GM10266 (cell line): ENCODE measurements around the gene DGKA.
"Not testable (repeated sequence)": the region's sequence is repeated elsewhere in the genome, so short reads cannot be mapped to it uniquely, and the experiment has no call there.

Experiments used
- DNase-seq: peaks from one replicate; pipeline ENCODE4 v3.0.0; 2012; ENCODE audit errors: extremely low spot score
- CTCF ChIP-seq: IDR thresholded peaks from 2 replicates; pipeline ENCODE4 v1.5.1; 2012; ENCODE audit warnings: mild to moderate bottlenecking, low read depth; ENCODE audit not compliant: control insufficient read depth, insufficient read depth; ENCODE audit errors: missing control alignments

The DGKA gene

DNA sequence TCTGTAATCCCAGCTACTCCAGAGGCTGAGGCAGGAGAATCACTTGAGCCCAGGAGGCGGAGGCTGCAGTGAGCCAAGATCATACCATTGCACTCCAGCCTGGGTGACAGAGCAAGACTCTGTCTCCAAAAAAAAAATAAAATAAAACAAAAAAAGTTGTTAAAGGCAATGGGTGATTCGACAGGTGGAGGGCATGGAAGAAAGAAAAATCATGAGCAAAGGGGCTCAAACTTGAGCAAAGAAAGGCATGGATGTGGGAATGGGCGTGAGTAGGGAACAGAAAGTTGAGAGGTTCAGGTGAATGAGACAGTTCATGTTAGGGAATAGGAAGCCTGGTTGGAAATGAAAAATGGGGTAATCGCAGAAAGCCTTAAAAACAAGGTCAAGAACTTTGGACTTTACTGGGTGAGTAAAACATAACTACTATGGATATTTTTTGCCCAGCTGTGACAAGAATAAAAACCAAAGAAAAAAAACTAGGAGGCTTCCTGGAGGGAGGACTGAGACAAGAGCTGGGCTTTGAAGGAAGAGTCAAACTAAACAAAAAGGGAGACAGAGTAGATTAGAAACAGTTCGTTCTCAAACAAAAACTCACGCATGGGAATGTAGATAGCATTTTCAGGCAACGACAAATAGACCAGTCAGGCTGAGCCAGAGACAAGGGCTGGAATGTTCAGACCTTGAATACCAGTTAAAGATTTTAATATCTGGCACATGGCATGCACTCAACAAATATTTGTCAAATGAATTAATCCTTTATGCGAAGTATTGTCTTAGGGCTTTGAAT, 22.0 kb upstream of the DGKA start:
- no peak for DNase-seq
- TF ChIP-seq CTCF = no peak

DNA sequence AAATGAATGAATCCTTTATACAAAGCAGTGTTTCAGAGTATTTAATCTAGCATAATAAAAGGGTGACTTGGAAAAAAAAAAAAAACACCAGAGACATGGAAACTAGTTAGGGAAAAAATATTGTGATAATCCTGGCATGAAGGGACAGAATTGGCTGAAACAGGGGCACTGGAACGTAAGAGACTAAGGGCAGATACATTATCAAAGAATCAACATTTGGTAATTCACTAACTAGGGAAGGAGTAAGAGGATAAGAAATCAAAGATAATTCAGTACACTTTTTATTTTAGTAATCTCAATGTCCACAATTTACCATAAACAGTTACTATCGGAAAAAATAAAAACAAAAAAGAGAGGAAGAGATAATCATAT, 21.5 kb upstream of the DGKA start:
- no peak for DNase-seq
- no peak for TF ChIP-seq CTCF

DNA sequence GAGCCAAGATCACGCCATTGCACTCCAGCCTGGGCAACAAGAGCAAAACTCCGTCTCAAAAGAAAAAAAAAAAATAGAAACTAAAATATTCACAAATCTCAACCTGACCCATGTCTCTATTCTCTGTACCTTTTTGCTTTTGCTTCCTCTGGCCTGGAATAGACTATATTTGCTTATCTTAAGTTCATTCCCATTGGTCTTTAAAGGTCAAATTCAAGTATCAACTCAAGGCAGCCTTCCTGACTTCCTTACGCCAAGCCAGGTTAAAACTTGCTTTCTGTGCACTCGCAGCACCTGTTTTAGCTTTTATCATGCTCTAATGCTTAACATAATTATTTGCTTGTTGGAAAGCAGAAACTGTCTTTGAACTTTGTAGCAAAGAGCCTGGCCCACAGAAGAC, 18.1 kb upstream of the DGKA start:
- TF ChIP-seq CTCF = no peak
- DNase-seq = no peak

GRCh38 chr12:55915482-55915859, 15.5 kb upstream of the DGKA start:
- no peak for DNase-seq
- no peak for TF ChIP-seq CTCF

GRCh38 chr12:55919032-55919431, 11.9 kb upstream of the DGKA start:
- DNase-seq = not testable (repeated sequence)

GRCh38 chr12:55922126-55922525, 8.8 kb upstream of the DGKA start:
- no peak for DNase-seq
- no peak for TF ChIP-seq CTCF

- DNase-seq = not testable (repeated sequence)
Measured at GRCh38 chr12:55923648-55924047, 7.3 kb upstream of the DGKA start.

DNA sequence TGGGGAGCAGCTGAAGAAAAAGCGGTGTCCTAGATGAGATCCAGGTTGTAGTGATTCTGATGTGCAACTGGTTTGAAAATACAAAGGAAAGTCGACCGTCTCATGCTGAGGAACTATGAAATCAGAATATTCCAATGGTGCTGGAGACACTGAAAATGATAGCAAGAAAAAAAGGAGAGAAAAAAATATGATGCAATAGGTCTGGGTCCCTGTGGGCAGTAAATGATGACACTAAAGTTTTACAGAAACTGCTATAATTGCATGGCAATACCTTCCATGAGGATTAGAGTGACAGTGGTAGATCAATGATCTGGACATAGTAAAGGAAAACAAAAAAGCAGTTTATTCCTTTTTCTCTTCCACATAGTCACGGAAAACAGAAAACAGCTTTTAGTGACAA, 5.6 kb upstream of the DGKA start:
- TF ChIP-seq CTCF = no peak
- no peak for DNase-seq
